IPS-20b (cell line): ENCODE data around the gene MYOF.

Source experiments
- H3K27ac ChIP-seq: one replicate; pipeline ENCODE4 v1.5.1; 2013; ENCODE audit warnings: low read length
- H3K27me3 ChIP-seq: 2 replicates; pipeline ENCODE4 v1.6.1; 2013; ENCODE audit warnings: mild to moderate bottlenecking, low read length, inconsistent platforms; ENCODE audit not compliant: insufficient read depth
- H3K36me3 ChIP-seq: 2 replicates; pipeline ENCODE4 v1.6.1; 2013; ENCODE audit warnings: low read depth, mild to moderate bottlenecking, inconsistent platforms, low read length, moderate library complexity; ENCODE audit not compliant: insufficient read depth
- H3K4me1 ChIP-seq: 2 replicates; pipeline ENCODE4 v1.6.1; 2013; ENCODE audit warnings: mild to moderate bottlenecking, control low read depth, inconsistent platforms, low read length, moderate library complexity; ENCODE audit not compliant: insufficient read depth
- H3K4me3 ChIP-seq: 2 replicates; pipeline ENCODE4 v1.5.1; 2013; ENCODE audit warnings: mild to moderate bottlenecking, low read length, inconsistent platforms
- H3K9ac ChIP-seq: 2 replicates; pipeline ENCODE4 v1.6.1; 2013; ENCODE audit warnings: low read depth, mild to moderate bottlenecking, inconsistent platforms, low read length, moderate library complexity
- H3K9me3 ChIP-seq: 2 replicates; pipeline ENCODE4 v1.6.1; 2013; ENCODE audit warnings: mild to moderate bottlenecking, low read depth, low read length, inconsistent platforms; ENCODE audit not compliant: insufficient read depth

Gene MYOF

DNA sequence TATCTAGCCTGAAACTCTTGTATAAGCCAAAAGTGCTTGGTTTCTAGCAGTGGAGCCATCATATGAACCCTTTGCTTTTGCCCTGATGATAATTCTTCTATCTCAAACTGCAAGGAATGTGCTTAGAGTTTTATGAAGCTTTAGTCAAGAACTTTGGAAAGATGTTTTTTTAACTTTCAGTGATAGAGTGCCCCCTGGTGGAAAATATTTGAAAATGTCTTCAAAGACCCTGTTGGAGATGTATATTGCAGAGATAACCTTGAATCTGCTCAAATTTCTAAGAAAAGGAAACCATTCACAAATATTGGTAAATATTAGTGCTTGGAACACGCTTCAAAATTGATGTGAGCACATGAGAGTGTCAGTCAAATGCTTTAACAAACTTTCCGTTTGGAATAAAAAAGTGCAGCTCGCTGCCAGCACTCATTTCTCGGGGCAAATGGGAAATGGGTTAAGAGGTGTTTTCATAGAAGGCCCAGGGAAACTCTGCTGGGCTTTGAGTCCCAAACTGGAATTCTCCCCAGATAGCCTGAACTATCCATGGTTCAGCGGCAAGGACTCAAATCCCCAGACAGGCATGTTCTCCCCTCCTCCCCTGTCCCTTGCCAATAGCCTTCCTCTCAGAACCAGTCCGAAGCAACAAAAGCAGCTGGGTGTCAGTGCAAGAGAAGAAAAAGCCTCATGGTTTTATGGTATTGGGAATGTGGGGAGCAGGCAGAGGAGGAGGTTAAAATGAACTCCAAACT lies 129.3 kb downstream of the MYOF start:
- Histone ChIP-seq H3K4me3 (no peak overlapping the region), H3K27me3 (no peaks in the 10 kb centered on the region), H3K9ac (peak overlapping the region; percentile 43; the same call in 1 of the 2 replicates), H3K4me1 (peaks cover 5% of the 10 kb centered on the region; the same call in 1 of the 2 replicates), H3K36me3 (no peaks in the 10 kb centered on the region), H3K27ac (no peak overlapping the region), H3K9me3 (no peaks in the 10 kb centered on the region)

GRCh38 chr10:93346694-93347093 lies 135.4 kb downstream of the MYOF start:
- no peaks in the 10 kb centered on the region; the same call in 1 of the 2 replicates for H3K36me3 ChIP-seq
- 0 out of 2 replicates have a peak, but pooled peaks cover 2% of the 10 kb centered on the region for H3K4me1 ChIP-seq
- no peak overlapping the region for H3K9ac ChIP-seq
- H3K27me3 ChIP-seq: peaks cover 3% of the 10 kb centered on the region; the same call in 1 of the 2 replicates
- no peaks in the 10 kb centered on the region for H3K9me3 ChIP-seq
- no peak overlapping the region for H3K4me3 ChIP-seq
- H3K27ac ChIP-seq: no peak overlapping the region

GRCh38 chr10:93346108-93346507 lies 136.0 kb downstream of the MYOF start:
- 0 out of 2 replicates have a peak, but pooled peaks cover 2% of the 10 kb centered on the region for H3K4me1 ChIP-seq
- H3K9ac ChIP-seq: no peak overlapping the region
- peaks cover 3% of the 10 kb centered on the region; the same call in 1 of the 2 replicates for H3K27me3 ChIP-seq
- no peak overlapping the region for H3K27ac ChIP-seq
- no peaks in the 10 kb centered on the region for H3K9me3 ChIP-seq
- H3K36me3 ChIP-seq: no peaks in the 10 kb centered on the region; the same call in 1 of the 2 replicates
- H3K4me3 ChIP-seq: no peak overlapping the region

DNA sequence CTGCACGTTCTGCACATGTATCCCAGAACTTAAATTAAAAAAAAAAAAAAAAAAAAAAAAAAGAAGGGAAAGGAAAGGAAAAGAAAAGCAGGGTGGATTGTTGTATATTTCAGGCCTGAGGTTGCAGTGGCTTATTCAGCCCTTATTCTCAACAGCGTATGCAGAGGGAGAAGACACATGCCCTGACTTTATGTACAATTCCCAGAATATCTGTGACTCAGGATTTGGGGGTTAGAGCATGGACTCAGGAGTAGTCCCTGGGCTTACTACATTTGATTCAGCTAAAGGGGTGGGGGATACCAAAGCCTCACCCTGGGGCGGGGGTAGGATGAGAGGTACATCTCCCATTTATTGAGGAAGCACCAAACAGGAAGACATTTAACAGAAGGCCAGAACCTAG lies 137.4 kb downstream of the MYOF start:
- 0 out of 2 replicates have a peak, but pooled peaks cover 2% of the 10 kb centered on the region for H3K4me1 ChIP-seq
- H3K27ac ChIP-seq: no peak overlapping the region
- no peaks in the 10 kb centered on the region; the same call in 1 of the 2 replicates for H3K36me3 ChIP-seq

DNA sequence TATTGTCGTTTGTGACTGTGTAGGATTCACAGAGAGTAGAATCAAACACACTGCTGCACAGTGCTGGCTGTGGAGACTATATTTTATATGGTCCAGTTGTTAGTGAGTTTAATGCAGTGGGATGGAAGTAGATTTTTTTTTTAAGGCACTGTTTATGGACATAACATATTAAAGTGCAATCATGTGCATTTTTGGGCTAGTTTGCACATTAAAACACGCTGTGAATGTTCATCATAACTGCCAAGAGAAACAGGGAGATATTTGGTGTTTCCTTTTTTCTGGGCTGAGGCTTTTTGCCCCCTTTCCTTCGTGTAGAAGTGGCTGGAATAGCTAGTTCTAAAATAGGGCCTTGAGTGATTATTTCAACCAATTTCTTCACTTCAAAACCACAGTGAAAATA lies 139.2 kb downstream of the MYOF start:
- H3K36me3 ChIP-seq: no peaks in the 10 kb centered on the region; the same call in 1 of the 2 replicates
- no peak overlapping the region for H3K9ac ChIP-seq
- H3K9me3 ChIP-seq: no peaks in the 10 kb centered on the region
- no peak overlapping the region for H3K4me3 ChIP-seq
- H3K27ac ChIP-seq: no peak overlapping the region
- 0 out of 2 replicates have a peak, but pooled peaks cover 2% of the 10 kb centered on the region for H3K4me1 ChIP-seq
- peaks cover 3% of the 10 kb centered on the region; the same call in 1 of the 2 replicates for H3K27me3 ChIP-seq

More for the DNA sequence above, 137.4 kb downstream of the MYOF start:
- Histone ChIP-seq H3K9ac (no peak overlapping the region), H3K9me3 (no peaks in the 10 kb centered on the region), H3K4me3 (no peak overlapping the region), H3K27me3 (peaks cover 3% of the 10 kb centered on the region; the same call in 1 of the 2 replicates)

GRCh38 chr10:93342366-93342765 lies 139.8 kb downstream of the MYOF start:
- Histone ChIP-seq H3K9ac (no peak overlapping the region), H3K4me1 (0 out of 2 replicates have a peak, but pooled peaks cover 2% of the 10 kb centered on the region), H3K9me3 (no peaks in the 10 kb centered on the region), H3K4me3 (no peak overlapping the region), H3K27ac (no peak overlapping the region), H3K27me3 (peaks cover 3% of the 10 kb centered on the region; the same call in 1 of the 2 replicates), H3K36me3 (no peaks in the 10 kb centered on the region; the same call in 1 of the 2 replicates)

- H3K9ac ChIP-seq: no peak overlapping the region
- no peaks in the 10 kb centered on the region for H3K9me3 ChIP-seq
- no peak overlapping the region for H3K4me3 ChIP-seq
- no peaks in the 10 kb centered on the region for H3K36me3 ChIP-seq
- H3K4me1 ChIP-seq: peaks cover 6% of the 10 kb centered on the region; the same call in 1 of the 2 replicates
- H3K27ac ChIP-seq: no peak overlapping the region
- no peaks in the 10 kb centered on the region for H3K27me3 ChIP-seq
Measured at GRCh38 chr10:93337309-93337721, 144.8 kb downstream of the MYOF start.

DNA sequence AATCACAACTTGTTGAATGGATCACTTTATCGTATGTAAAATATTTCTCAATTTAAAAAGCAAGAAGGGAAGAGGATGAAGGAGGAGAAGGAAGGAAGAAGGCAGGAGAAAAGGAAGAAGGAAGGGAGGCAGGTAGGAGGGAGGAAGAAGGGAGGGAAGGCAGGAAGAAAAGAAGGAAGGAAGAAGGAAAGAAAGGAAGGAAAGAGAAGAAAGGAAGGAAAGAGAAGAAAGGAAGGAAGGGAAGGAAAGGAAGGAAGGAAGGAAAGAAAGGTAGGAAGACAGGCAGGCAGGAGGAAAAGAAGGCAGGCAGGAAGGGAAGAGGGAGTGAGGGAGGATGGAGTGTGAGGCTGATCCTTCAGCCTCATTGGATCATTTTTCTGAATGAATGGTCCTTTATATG lies 145.5 kb downstream of the MYOF start:
- H3K9ac ChIP-seq: no peak overlapping the region
- H3K27me3 ChIP-seq: no peaks in the 10 kb centered on the region
- H3K4me3 ChIP-seq: no peak overlapping the region
- H3K9me3 ChIP-seq: no peaks in the 10 kb centered on the region
- H3K36me3 ChIP-seq: no peaks in the 10 kb centered on the region
- no peak overlapping the region for H3K27ac ChIP-seq
- H3K4me1 ChIP-seq: peaks cover 6% of the 10 kb centered on the region; the same call in 1 of the 2 replicates

- Histone ChIP-seq H3K27me3 (no peaks in the 10 kb centered on the region), H3K4me1 (peaks cover 6% of the 10 kb centered on the region; the same call in 1 of the 2 replicates), H3K9ac (no peak overlapping the region), H3K27ac (no peak overlapping the region), H3K36me3 (no peaks in the 10 kb centered on the region), H3K9me3 (no peaks in the 10 kb centered on the region), H3K4me3 (no peak overlapping the region)
Measured at GRCh38 chr10:93336110-93336509, 146.0 kb downstream of the MYOF start.

DNA sequence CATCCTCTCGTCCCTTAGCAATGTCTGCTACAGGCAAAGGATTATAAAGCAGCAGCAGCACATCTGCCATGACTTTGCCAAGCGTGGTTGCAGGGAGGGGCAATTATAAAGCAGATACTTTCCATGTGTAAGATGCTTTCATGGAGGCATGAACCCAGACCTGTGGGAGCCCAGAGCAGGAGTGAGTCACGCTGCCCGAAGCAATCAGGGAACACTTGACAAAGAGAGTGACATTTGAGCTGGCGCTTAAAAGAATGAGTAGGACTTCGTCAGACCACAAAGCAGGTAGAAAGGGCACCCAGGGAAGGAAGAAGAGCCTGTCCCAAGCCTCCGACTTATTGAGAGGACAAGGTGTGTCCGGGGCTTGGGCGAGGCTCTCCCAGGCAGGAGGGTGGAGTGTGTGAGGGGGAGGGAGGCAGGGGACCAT lies 147.2 kb downstream of the MYOF start:
- no peaks in the 10 kb centered on the region for H3K27me3 ChIP-seq
- no peak overlapping the region for H3K27ac ChIP-seq
- peaks cover 6% of the 10 kb centered on the region; the same call in 1 of the 2 replicates for H3K4me1 ChIP-seq
- H3K9me3 ChIP-seq: no peaks in the 10 kb centered on the region
- no peak overlapping the region for H3K9ac ChIP-seq
- H3K36me3 ChIP-seq: no peaks in the 10 kb centered on the region
- no peak overlapping the region for H3K4me3 ChIP-seq

DNA sequence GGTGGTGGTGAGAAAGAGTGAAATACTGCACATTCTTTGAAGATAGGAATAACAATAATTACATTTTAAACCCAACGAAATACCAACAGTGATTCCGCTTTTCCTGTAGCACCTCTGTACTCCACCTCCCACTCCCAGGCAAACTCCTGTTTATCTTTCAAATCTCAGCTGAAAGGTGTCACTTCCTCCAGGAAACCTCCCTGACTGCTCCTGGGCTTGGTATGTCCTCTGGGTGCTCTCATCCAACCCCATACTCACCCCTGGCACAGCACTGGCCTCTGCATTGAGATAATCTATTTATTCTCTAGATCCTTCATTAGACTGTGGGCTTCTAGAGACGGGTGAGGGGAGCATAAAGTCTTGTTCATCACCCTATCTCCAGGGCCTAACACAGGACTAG lies 148.0 kb downstream of the MYOF start:
- peak overlapping the region; percentile 27 for H3K27ac ChIP-seq
- peaks cover 6% of the 10 kb centered on the region; the same call in 1 of the 2 replicates for H3K4me1 ChIP-seq
- no peak overlapping the region for H3K9ac ChIP-seq
- H3K9me3 ChIP-seq: no peaks in the 10 kb centered on the region
- no peak overlapping the region for H3K4me3 ChIP-seq
- H3K36me3 ChIP-seq: no peaks in the 10 kb centered on the region
- no peaks in the 10 kb centered on the region for H3K27me3 ChIP-seq
